ENCODE results near the gene CSNK2A2. TPM values are rescaled to one million over a fixed set of nuclear protein-coding genes. Genes with fewer than 3 reads are reported as not detected.

CSNK2A2 gene
- total and polyA plus RNA-seq, 2 of the 8 experiments (the other 6 are each of a cell fraction or from before 2014, with no cell fraction given): 37.9 to 128 TPM

- ChIA-PET CTCF (ENCODE audit: partially characterized antibody) (interaction anchor here (0.6 kb wide), 2 partner anchors 44 to 174 kb away, joined by 3 read pairs; no protein-coding TSS in a partner anchor), POLR2A (ENCODE audit: partially characterized antibody) (interaction anchor here (1.0 kb wide), 1 partner anchor 53 kb away, joined by 3 read pairs; no protein-coding TSS in a partner anchor)
- no peak for TF ChIP-seq GABPA (IDR thresholded peaks at IDR 0.05; ENCODE audit: borderline replicate concordance, insufficient read depth, low read length)
- no peak for TF ChIP-seq RAD21 (IDR thresholded peaks at IDR 0.05 in 1 of 2, conservative IDR thresholded peaks at IDR 0.05 in 1 of 2; ENCODE audit: low read depth in 2 of 2, low read length in 2 of 2)
- no peak for TF ChIP-seq SUZ12 (IDR thresholded peaks at IDR 0.05; ENCODE audit: low read length)
- TF ChIP-seq CREB1 (IDR thresholded peaks at IDR 0.05): no peak
- TF ChIP-seq KDM5A (IDR thresholded peaks at IDR 0.05; ENCODE audit: low read length): no peak
- TF ChIP-seq RBBP5 (IDR thresholded peaks at IDR 0.05; ENCODE audit: borderline replicate concordance, low read depth, low read length): no peak
- TF ChIP-seq MAX (IDR thresholded peaks at IDR 0.05): no peak
- TF ChIP-seq YY1 (IDR thresholded peaks at IDR 0.05; ENCODE audit: low read depth, low read length): no peak
- no peak for TF ChIP-seq EP300 (IDR thresholded peaks at IDR 0.05; ENCODE audit: borderline replicate concordance in 1 of 2, low read depth in 2 of 2, low read length in 2 of 2)
- no peak for TF ChIP-seq MAFK (IDR thresholded peaks at IDR 0.05; ENCODE audit: low read depth, low read length)
- Histone ChIP-seq H4K5ac (ENCODE audit: insufficient read length, low read depth, low read length) (no peak overlapping the region), H3K4me3 (ENCODE audit: extremely low read depth in 1 of 4, insufficient read depth in 2 of 4, low read depth in 3 of 4, low read length in 4 of 4) (no peak overlapping the region), H3K9ac (replicated peaks in 1 of 4; ENCODE audit: extremely low read depth in 1 of 4, low read depth in 3 of 4, low read length in 3 of 4) (no peak overlapping the region), H3K27ac (ENCODE audit: low read depth, low read length) (no peak overlapping the region), H3K27me3 (replicated peaks in 1 of 4; ENCODE audit: control insufficient read depth in 3 of 4, extremely low read depth in 1 of 4, insufficient read depth in 3 of 4, low read length in 3 of 4) (peaks cover 0 to 5% (median 2%) of the 10 kb centered on the region in 4 experiments; a peak in 1 of 7 replicates), H2BK20ac (ENCODE audit: low read length) (no peak overlapping the region), H3K36me3 (ENCODE audit: control insufficient read depth in 2 of 4, insufficient read depth in 4 of 4, low read length in 3 of 4) (peaks cover 3 to 67% (median 44%) of the 10 kb centered on the region in 4 experiments; a peak in 7 of 8 replicates), H4K8ac (ENCODE audit: extremely low read depth, insufficient read depth, low read length) (no peak overlapping the region), H3K79me1 (ENCODE audit: low read depth, low read length) (peaks cover 6% of the 10 kb centered on the region), H2BK15ac (ENCODE audit: low read length) (no peak overlapping the region), H3K56ac (replicated peaks; ENCODE audit: insufficient read length, low read depth, low read length) (no peak overlapping the region), H3K4me2 (ENCODE audit: insufficient read depth in 1 of 2, low read depth in 2 of 2, low read length in 2 of 2) (no peak overlapping the region), H2AFZ (ENCODE audit: low read length) (no peak overlapping the region), H2AK5ac (ENCODE audit: low read depth, low read length) (no peak overlapping the region), H3K4me1 (replicated peaks in 1 of 4; ENCODE audit: control insufficient read depth in 3 of 4, insufficient read depth in 4 of 4, low read length in 3 of 4) (peaks cover 0 to 6% (median 1%) of the 10 kb centered on the region in 4 experiments; a peak in 2 of 7 replicates), H3K23me2 (ENCODE audit: low read depth, low read length) (peaks cover 11% of the 10 kb centered on the region; the same call in 1 of the 2 replicates), H3K18ac (ENCODE audit: extremely low read depth, low read length) (no peak overlapping the region), H3K23ac (ENCODE audit: insufficient read length) (no peak overlapping the region), H2BK120ac (replicated peaks; ENCODE audit: low read depth, low read length) (no peak overlapping the region), H2BK5ac (ENCODE audit: low read depth, low read length) (no peak overlapping the region), H3K79me2 (ENCODE audit: control insufficient read depth in 1 of 2, insufficient read depth in 2 of 2, low read length in 2 of 2) (peaks cover 6 to 58% of the 10 kb centered on the region in 2 experiments; a peak in 3 of 4 replicates), H3K14ac (ENCODE audit: insufficient read length) (no peak overlapping the region), H3K9me3 (ENCODE audit: insufficient read depth in 2 of 2, low read depth in 1 of 2, low read length in 1 of 2) (no peaks in the 10 kb centered on the region), H4K91ac (replicated peaks; ENCODE audit: insufficient read length, low read length) (no peak overlapping the region), H4K20me1 (replicated peaks in 1 of 2; ENCODE audit: control insufficient read depth in 1 of 2, insufficient read depth in 2 of 2, low read length in 2 of 2) (peaks cover 0 to 3% of the 10 kb centered on the region in 2 experiments), H2BK12ac (ENCODE audit: low read depth, low read length) (no peak overlapping the region), H3K4ac (replicated peaks; ENCODE audit: insufficient read length, low read depth, low read length) (no peak overlapping the region)
- FAIRE-seq (no peak), DNase-seq (ENCODE audit: low read depth in 1 of 2, low spot score in 2 of 2) (no peak)
- WGBS, 2 experiments (ENCODE audit: extremely low coverage in 1 of 2, insufficient coverage in 1 of 2, insufficient read length in 1 of 2, insufficient replicate concordance in 2 of 2, low coverage in 1 of 2, low lambda C conversion rate in 2 of 2, missing lambda C conversion rate in 1 of 2): 73% methylated on average over 3 of the region's 3 CpGs; no CpG with 5 or more reads in 1 of the 2 experiments
Measured at GRCh38 chr16:58194790-58195189, 3.1 kb downstream of the CSNK2A2 start.

Measured in H1 (cell line).